Immature natural killer cell (primary cell): ENCODE data around the gene ZNRF2. TPM values are rescaled to one million over a fixed set of nuclear protein-coding genes. Genes with fewer than 3 reads are reported as not detected.
A peak's percentile ranks its signal among the peaks of the same experiment; 100 is the strongest.

Source experiments
- DNase-seq, 3 donors: peaks; one replicate each; pipeline ENCODE4 v3.0.0; 2022; ENCODE audit warnings: mixed read lengths in 1 of 3
- H3K27ac Mint-ChIP-seq, 6 donors: one replicate each; pipeline ENCODE4 v1.8.0; 2020; ENCODE audit warnings: mixed read lengths in 6 of 6, mild to moderate bottlenecking in 5 of 6, inconsistent platforms in 4 of 6, moderate library complexity in 3 of 6
- H3K27me3 Mint-ChIP-seq, 3 donors: one replicate each; pipeline ENCODE4 v1.8.0; 2020 to 2021; ENCODE audit warnings: low read depth in 3 of 3, mild to moderate bottlenecking in 3 of 3, mixed read lengths in 3 of 3, moderate library complexity in 3 of 3, inconsistent platforms in 1 of 3
- H3K36me3 Mint-ChIP-seq, 3 donors: one replicate each; pipeline ENCODE4 v1.8.0; 2020; ENCODE audit warnings: mixed read lengths in 3 of 3, inconsistent platforms in 2 of 3, mild to moderate bottlenecking in 2 of 3
- H3K4me1 Mint-ChIP-seq, 2 donors: one replicate each; pipeline ENCODE4 v1.8.0; 2020; ENCODE audit warnings: inconsistent platforms in 2 of 2, mild to moderate bottlenecking in 2 of 2, mixed read lengths in 2 of 2, moderate library complexity in 1 of 2
- H3K4me3 Mint-ChIP-seq, 5 donors: one replicate each; pipeline ENCODE4 v1.8.0; 2020; ENCODE audit warnings: mild to moderate bottlenecking in 5 of 5, mixed read lengths in 5 of 5, inconsistent platforms in 3 of 5, moderate library complexity in 3 of 5
- H3K9me3 Mint-ChIP-seq, 6 donors: one replicate each; pipeline ENCODE4 v1.8.0; 2020; ENCODE audit warnings: mild to moderate bottlenecking in 6 of 6, mixed read lengths in 6 of 6, inconsistent platforms in 4 of 6, moderate library complexity in 3 of 6
- polyA plus RNA-seq, 3 donors: library from polyadenylated mRNA; unstranded; fragments of 300-500 nt; fragmentation: Illumina TruSeq; gene quantifications; one replicate each; pipeline ENCODE4 v1.2.3, GENCODE V29; 2021

ZNRF2 gene
- polyA plus RNA-seq: 1 to 10 TPM; 1.9 to 3.7 (median 3.1) TPM

GRCh38 chr7:30284298-30285066 lies at the start of gene ZNRF2:
Gene ZNRF2 (plus strand): TSS chr7:30284597. CDS start chr7:30285358, 761 bp downstream.
- DNase-seq: peak; percentile 98 to 99 (median 99)
- H3K36me3 Mint-ChIP-seq: peaks cover 7 to 10% (median 7%) of the 10 kb centered on the region in 3 donors
- peak within 1 kb of the TSS; percentile 81 to 89 (median 84) for H3K4me3 Mint-ChIP-seq
- peaks cover 40 to 56% of the 10 kb centered on the region in 2 donors for H3K4me1 Mint-ChIP-seq
- peak within 1 kb of the TSS; percentile 92 to 97 (median 94) for H3K27ac Mint-ChIP-seq
- peaks cover 13 to 23% (median 18%) of the 10 kb centered on the region in 3 donors for H3K27me3 Mint-ChIP-seq
- H3K9me3 Mint-ChIP-seq: peaks cover 9 to 14% (median 13%) of the 10 kb centered on the region in 6 donors

- Mint-ChIP-seq H3K4me3 (no peak overlapping the region), H3K36me3 (peaks cover 0 to 4% (median 0%) of the 10 kb centered on the region in 3 donors), H3K27ac (no peak overlapping the region), H3K27me3 (peaks cover 2 to 9% (median 3%) of the 10 kb centered on the region in 3 donors), H3K9me3 (peaks cover 0 to 2% (median 0%) of the 10 kb centered on the region in 6 donors), H3K4me1 (peaks cover 0 to 10% of the 10 kb centered on the region in 2 donors)
- DNase-seq: no peak
These were observed 47.1 kb upstream of the ZNRF2 start for GRCh38 chr7:30237271-30237695.

GRCh38 chr7:30238721-30239441 lies 45.5 kb upstream of the ZNRF2 start:
- Mint-ChIP-seq H3K36me3 (peaks cover 0 to 4% (median 0%) of the 10 kb centered on the region in 3 donors), H3K27ac (no peak overlapping the region), H3K27me3 (peaks cover 2 to 9% (median 3%) of the 10 kb centered on the region in 3 donors), H3K4me3 (no peak overlapping the region), H3K4me1 (peaks cover 0 to 10% of the 10 kb centered on the region in 2 donors), H3K9me3 (peaks cover 0 to 2% (median 0%) of the 10 kb centered on the region in 6 donors)
- no peak for DNase-seq

DNA sequence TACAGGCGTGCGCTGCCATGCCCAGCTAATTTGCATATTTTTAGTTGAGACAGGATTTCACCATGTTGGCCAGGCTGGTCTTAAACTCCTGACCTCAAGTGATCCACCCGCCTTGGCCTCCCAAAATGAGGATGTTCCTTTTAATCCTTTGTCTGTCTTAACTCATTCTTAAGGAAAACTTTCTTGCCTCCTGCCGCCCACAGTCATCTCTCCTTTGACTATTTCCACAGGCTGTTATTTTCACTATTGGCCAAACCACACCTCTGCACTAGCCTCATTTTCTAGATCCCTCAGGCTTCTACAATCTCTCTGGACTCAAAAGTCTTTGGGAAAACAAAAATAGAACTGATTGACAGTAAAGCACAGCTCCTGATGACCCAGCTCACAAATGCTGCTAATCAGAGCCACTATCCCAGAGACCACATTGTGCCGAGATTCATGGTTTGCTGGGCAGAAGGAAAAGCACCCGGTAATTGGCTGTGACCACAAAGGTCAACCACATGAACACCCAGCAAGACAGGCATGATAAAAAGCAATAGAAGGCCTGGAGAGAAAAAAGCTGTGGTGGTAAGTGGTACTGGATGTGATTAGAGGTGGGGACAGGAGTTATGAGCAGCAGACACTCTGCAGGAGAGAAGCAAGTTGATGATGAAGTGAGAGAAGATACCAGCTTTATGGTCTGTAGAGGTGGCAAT lies 44.1 kb upstream of the ZNRF2 start:
- Mint-ChIP-seq H3K9me3 (peaks cover 0 to 2% (median 0%) of the 10 kb centered on the region in 6 donors), H3K4me1 (peaks cover 0 to 10% of the 10 kb centered on the region in 2 donors), H3K4me3 (no peak overlapping the region), H3K27me3 (peaks cover 2 to 9% (median 3%) of the 10 kb centered on the region in 3 donors), H3K36me3 (peaks cover 0 to 4% (median 0%) of the 10 kb centered on the region in 3 donors), H3K27ac (peak overlapping the region in 1 of 6 donors; percentile 21)
- peak; percentile 3 to 21 (median 7) for DNase-seq

DNA sequence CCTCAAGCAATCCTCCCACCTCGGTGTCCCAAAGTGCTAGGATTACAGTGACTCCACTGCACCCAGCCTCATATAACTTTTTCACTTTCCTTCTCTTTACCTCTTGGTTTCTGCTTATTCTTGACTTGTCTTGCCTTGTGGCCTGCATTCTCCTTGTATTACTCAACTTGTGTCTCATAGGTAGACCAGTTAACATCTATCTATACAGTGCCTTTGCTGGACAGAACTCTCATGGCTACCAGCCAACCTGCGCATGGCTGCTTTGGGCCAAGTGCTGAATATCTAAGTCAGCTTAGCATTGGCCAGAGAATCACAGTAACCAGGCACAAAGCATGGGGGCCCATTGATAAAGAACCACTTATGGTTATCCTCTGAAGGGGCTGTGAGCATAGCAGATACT lies 42.6 kb upstream of the ZNRF2 start:
- H3K27me3 Mint-ChIP-seq: peaks cover 1 to 9% (median 4%) of the 10 kb centered on the region in 3 donors
- peaks cover 0 to 4% (median 0%) of the 10 kb centered on the region in 3 donors for H3K36me3 Mint-ChIP-seq
- no peaks in the 10 kb centered on the region for H3K9me3 Mint-ChIP-seq
- H3K27ac Mint-ChIP-seq: no peak overlapping the region
- DNase-seq: no peak
- peaks cover 0 to 10% of the 10 kb centered on the region in 2 donors for H3K4me1 Mint-ChIP-seq
- H3K4me3 Mint-ChIP-seq: no peak overlapping the region

- Mint-ChIP-seq H3K9me3 (no peaks in the 10 kb centered on the region), H3K4me1 (peaks cover 2 to 14% of the 10 kb centered on the region in 2 donors), H3K27ac (no peak overlapping the region), H3K36me3 (peaks cover 0 to 6% (median 4%) of the 10 kb centered on the region in 3 donors), H3K27me3 (peaks cover 0 to 6% (median 4%) of the 10 kb centered on the region in 3 donors), H3K4me3 (no peak overlapping the region)
- DNase-seq: no peak
These were observed 40.1 kb upstream of the ZNRF2 start for GRCh38 chr7:30244340-30244739.

DNA sequence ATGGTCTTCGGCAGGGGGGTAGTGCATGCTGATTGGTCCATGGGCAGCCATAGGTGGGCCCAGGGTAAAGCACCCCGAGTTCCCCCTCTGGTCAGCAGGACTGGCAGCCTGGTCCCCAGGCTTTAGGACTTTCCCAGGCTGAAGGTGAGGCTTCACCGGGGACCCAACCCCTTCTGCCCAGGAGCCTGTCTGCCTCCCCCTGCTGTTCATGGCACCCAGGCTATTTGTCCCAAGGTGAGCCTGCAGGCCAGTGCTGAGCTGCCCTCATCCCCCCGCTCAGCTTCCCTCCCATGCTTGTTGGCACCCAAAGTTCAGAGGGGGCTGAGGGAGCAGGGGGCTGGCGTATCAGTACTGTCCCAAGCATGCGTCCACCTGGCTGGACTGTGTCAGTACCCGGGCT lies 38.5 kb upstream of the ZNRF2 start:
- DNase-seq: no peak
- Mint-ChIP-seq H3K9me3 (no peaks in the 10 kb centered on the region), H3K4me1 (peaks cover 16 to 21% of the 10 kb centered on the region in 2 donors), H3K27me3 (peaks cover 0 to 1% (median 0%) of the 10 kb centered on the region in 3 donors), H3K4me3 (no peak overlapping the region), H3K36me3 (peaks cover 0 to 6% (median 4%) of the 10 kb centered on the region in 3 donors), H3K27ac (no peak overlapping the region)

GRCh38 chr7:30246392-30246791 lies 38.0 kb upstream of the ZNRF2 start:
- no peak overlapping the region for H3K4me3 Mint-ChIP-seq
- DNase-seq: no peak
- no peaks in the 10 kb centered on the region for H3K9me3 Mint-ChIP-seq
- H3K4me1 Mint-ChIP-seq: peaks cover 16 to 20% of the 10 kb centered on the region in 2 donors
- peaks cover 0 to 6% (median 4%) of the 10 kb centered on the region in 3 donors for H3K36me3 Mint-ChIP-seq
- H3K27me3 Mint-ChIP-seq: peaks cover 0 to 1% (median 0%) of the 10 kb centered on the region in 3 donors
- no peak overlapping the region for H3K27ac Mint-ChIP-seq

DNA sequence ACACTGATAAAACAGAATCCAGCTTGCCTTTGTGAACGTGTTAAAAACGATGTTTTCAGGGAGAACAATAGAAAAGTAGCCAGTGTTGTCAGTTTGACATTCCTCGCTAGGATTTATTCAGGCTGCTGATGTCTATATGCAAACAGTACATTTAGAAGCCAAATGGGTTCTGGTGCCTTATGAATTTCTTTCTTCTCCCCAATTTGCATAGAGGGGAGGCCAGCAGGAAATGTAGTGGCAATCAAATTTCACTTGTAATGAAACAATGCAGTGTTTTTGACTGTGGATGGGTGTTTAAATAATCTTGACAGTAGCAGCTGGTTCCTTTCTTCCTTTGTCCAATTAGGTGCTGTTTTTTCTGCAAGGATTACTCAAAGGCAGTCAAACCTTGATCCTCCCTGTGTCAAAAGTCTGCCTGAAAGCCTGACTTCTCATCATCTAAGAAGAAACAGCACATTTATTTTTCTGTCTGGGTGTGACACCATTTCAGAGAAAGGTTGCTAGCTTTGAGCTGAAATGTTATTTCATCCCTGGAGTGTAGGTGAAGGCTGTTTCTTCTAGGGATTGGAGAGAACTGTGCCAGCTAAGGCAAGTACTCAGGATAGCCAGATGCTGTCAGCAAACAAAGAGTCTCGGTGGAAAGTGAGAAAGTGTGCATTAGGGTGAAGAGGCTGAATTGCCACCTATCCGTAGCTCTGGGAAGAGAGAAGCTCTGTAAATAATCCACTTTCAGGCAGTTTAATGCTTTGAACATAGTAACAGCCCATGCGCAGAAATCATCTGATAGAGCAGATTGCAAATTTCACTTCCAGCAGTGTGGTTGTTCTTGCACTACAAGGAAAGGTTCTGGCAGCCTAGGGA lies 36.6 kb upstream of the ZNRF2 start:
- no peak overlapping the region for H3K4me3 Mint-ChIP-seq
- H3K9me3 Mint-ChIP-seq: no peaks in the 10 kb centered on the region
- H3K27me3 Mint-ChIP-seq: peaks cover 0 to 1% (median 0%) of the 10 kb centered on the region in 3 donors
- peaks cover 16 to 21% of the 10 kb centered on the region in 2 donors for H3K4me1 Mint-ChIP-seq
- DNase-seq: no peak
- no peak overlapping the region for H3K27ac Mint-ChIP-seq
- peaks cover 0 to 6% (median under 1%) of the 10 kb centered on the region in 3 donors for H3K36me3 Mint-ChIP-seq

GRCh38 chr7:30249316-30249715 lies 35.1 kb upstream of the ZNRF2 start:
- H3K4me3 Mint-ChIP-seq: peak overlapping the region in 2 of 5 donors; percentile 1 to 11
- no peaks in the 10 kb centered on the region for H3K9me3 Mint-ChIP-seq
- H3K27me3 Mint-ChIP-seq: peaks cover 0 to 1% (median 0%) of the 10 kb centered on the region in 3 donors
- peak overlapping the region in 4 of 6 donors; percentile 12 to 74 (median 70) for H3K27ac Mint-ChIP-seq
- H3K4me1 Mint-ChIP-seq: peaks cover 18 to 28% of the 10 kb centered on the region in 2 donors
- DNase-seq: no peak
- peaks cover 0 to 8% (median 6%) of the 10 kb centered on the region in 3 donors for H3K36me3 Mint-ChIP-seq

- peak overlapping the region in 3 of 6 donors; percentile 1 to 70 (median 12) for H3K27ac Mint-ChIP-seq
These were observed 34.2 kb upstream of the ZNRF2 start for GRCh38 chr7:30249986-30250774.

More at GRCh38 chr7:30249986-30250774, 34.2 kb upstream of the ZNRF2 start:
- Mint-ChIP-seq H3K27me3 (peaks cover 0 to 1% (median 0%) of the 10 kb centered on the region in 3 donors), H3K4me1 (peaks cover 18 to 28% of the 10 kb centered on the region in 2 donors), H3K36me3 (peaks cover 4 to 12% (median 6%) of the 10 kb centered on the region in 3 donors), H3K9me3 (no peaks in the 10 kb centered on the region), H3K4me3 (peak overlapping the region in 2 of 5 donors; percentile 7 to 12)
- no peak for DNase-seq
